ENCODE data around the gene ZMYND8.

DNA sequence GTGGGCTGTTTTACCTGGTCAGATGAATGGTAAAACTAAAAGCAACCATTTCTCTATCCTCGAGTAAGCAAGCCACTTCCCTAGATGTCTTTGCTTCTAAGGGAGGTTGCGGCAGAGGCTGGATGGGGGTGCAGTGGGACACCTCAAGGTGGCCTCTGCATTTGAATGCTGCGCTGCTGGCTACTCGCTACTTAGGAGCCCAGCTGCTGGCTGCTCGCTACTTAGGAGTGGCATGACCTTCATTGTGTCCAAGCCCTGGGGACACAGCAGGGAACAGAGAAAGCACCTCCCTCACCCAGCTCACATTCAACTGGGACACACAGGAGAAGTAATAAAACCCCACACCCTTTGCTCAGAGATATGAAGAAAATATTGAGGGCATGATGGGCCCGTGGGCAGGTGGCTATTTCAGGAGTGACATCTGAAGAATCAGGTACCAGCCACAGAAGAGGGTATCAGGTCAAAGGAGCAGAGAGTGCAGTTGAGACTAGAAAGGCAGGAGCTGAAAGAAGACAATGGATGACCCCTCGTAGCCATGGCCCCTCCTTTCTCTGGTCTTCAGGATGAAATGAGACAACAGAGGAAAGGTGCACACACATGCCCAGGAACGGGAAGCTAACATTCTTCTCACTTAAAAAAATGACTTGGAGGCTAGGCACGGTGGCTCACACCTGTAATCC lies 149.4 kb downstream of the ZMYND8 start:
- TF ChIP-seq, protein P1, sequence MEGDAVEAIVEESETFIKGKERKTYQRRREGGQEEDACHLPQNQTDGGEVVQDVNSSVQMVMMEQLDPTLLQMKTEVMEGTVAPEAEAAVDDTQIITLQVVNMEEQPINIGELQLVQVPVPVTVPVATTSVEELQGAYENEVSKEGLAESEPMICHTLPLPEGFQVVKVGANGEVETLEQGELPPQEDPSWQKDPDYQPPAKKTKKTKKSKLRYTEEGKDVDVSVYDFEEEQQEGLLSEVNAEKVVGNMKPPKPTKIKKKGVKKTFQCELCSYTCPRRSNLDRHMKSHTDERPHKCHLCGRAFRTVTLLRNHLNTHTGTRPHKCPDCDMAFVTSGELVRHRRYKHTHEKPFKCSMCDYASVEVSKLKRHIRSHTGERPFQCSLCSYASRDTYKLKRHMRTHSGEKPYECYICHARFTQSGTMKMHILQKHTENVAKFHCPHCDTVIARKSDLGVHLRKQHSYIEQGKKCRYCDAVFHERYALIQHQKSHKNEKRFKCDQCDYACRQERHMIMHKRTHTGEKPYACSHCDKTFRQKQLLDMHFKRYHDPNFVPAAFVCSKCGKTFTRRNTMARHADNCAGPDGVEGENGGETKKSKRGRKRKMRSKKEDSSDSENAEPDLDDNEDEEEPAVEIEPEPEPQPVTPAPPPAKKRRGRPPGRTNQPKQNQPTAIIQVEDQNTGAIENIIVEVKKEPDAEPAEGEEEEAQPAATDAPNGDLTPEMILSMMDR (IDR thresholded peaks at IDR 0.05), result no peak
- TF ChIP-seq POLR2A (IDR thresholded peaks at IDR 0.05), result no peak
